SK-N-SH (cell line): ENCODE measurements around the gene ST6GALNAC2.

Experiments
- CTCF ChIP-seq: fragments of 200-600 bp; sonication (generic); IDR thresholded peaks from 2 replicates; pipeline ENCODE4 v1.6.1; 2017; ENCODE audit warnings: antibody characterized with exemption, mild to moderate bottlenecking, moderate library complexity
- EZH2phosphoT487 ChIP-seq: fragments of 200-600 bp; sonication (generic); IDR thresholded peaks from 2 replicates; pipeline ENCODE4 v1.6.1; 2017; ENCODE audit warnings: low read depth, mixed run types, mild to moderate bottlenecking, antibody characterized with exemption, moderate library complexity, borderline replicate concordance
- FOXM1 ChIP-seq: IDR thresholded peaks from 2 replicates; pipeline ENCODE4 v1.4.0; 2012; ENCODE audit warnings: low read depth, mild to moderate bottlenecking
- JUND ChIP-seq: IDR thresholded peaks from 2 replicates; pipeline ENCODE4 v1.4.0; 2012
- MEF2A ChIP-seq: IDR thresholded peaks from 2 replicates; pipeline ENCODE4 v1.4.0; 2012; ENCODE audit warnings: low read depth, borderline replicate concordance
- NRF1 ChIP-seq: IDR thresholded peaks from 2 replicates; pipeline ENCODE4 v1.6.1; 2012; ENCODE audit warnings: low read depth, mild to moderate bottlenecking, low read length
- POLR2AphosphoS5 ChIP-seq: IDR thresholded peaks from 2 replicates; pipeline ENCODE4 v1.6.1; 2012; ENCODE audit warnings: low read depth, low read length
- RAD21 ChIP-seq: IDR thresholded peaks from 2 replicates; pipeline ENCODE4 v1.6.1; 2012; ENCODE audit warnings: mild to moderate bottlenecking, low read length
- SIN3A ChIP-seq: IDR thresholded peaks from 2 replicates; pipeline ENCODE4 v1.6.1; 2012; ENCODE audit warnings: low read depth, mild to moderate bottlenecking, low read length, moderate library complexity, borderline replicate concordance
- TAF1 ChIP-seq: IDR thresholded peaks from 2 replicates; pipeline ENCODE4 v1.6.1; 2012; ENCODE audit warnings: low read depth, mild to moderate bottlenecking, low read length, moderate library complexity, borderline replicate concordance
- TCF12 ChIP-seq: IDR thresholded peaks from 2 replicates; pipeline ENCODE4 v1.4.0; 2012
- TEAD4 ChIP-seq: IDR thresholded peaks from 2 replicates; pipeline ENCODE4 v1.4.0; 2012; ENCODE audit warnings: mild to moderate bottlenecking, borderline replicate concordance; ENCODE audit not compliant: insufficient read depth
- USF2 ChIP-seq: fragments of 150-350 bp; IDR thresholded peaks from 2 replicates; pipeline ENCODE4 v1.6.1; 2017; ENCODE audit warnings: antibody characterized with exemption, low read length, low read depth, borderline replicate concordance
- ZBTB33 ChIP-seq: IDR thresholded peaks from 2 replicates; pipeline ENCODE4 v1.4.0; 2012; ENCODE audit warnings: low read depth, borderline replicate concordance

GRCh38 chr17:76567634-76568432 lies 17.8 kb downstream of the ST6GALNAC2 start:
- no peak; the same call in 1 of the 2 replicates for TF ChIP-seq POLR2AphosphoS5
- TF ChIP-seq CTCF: no peak
- TF ChIP-seq RAD21: no peak
- no peak for TF ChIP-seq USF2
- no peak for TF ChIP-seq EZH2phosphoT487
- no peak for TF ChIP-seq TCF12
- TF ChIP-seq TAF1: no peak
- TF ChIP-seq FOXM1: no peak
- no peak for TF ChIP-seq SIN3A
- no peak for TF ChIP-seq ZBTB33
- TF ChIP-seq NRF1: no peak
- TF ChIP-seq TEAD4: no peak
- TF ChIP-seq JUND: no peak
- TF ChIP-seq MEF2A: no peak
